Activated naive CD8-positive, alpha-beta T cell treated with anti-CD3 and anti-CD28 coated beads, Interleukin-2, amount 50 U/mL, for 24 hours (primary cell): ENCODE data around the gene CCBE1.
"Not testable (repeated sequence)": the region's sequence is repeated elsewhere in the genome, so short reads cannot be mapped to it uniquely, and the experiment has no call there.

ENCODE experiments used
- ATAC-seq: fragments of 150-1000 bp; cut with Tn5 transposase; one replicate; pipeline ENCODE4 v1.10.0; 2021
- DNase-seq: peaks from one replicate; pipeline ENCODE4 v3.0.0; 2021
- H3K27ac Mint-ChIP-seq: one replicate; pipeline ENCODE4 v1.8.0; 2021; ENCODE audit warnings: mild to moderate bottlenecking, mixed read lengths
- H3K27me3 Mint-ChIP-seq: one replicate; pipeline ENCODE4 v1.8.0; 2021; ENCODE audit warnings: mixed read lengths
- H3K36me3 Mint-ChIP-seq: one replicate; pipeline ENCODE4 v1.8.0; 2021; ENCODE audit warnings: low read depth, mixed read lengths
- H3K4me1 Mint-ChIP-seq: one replicate; pipeline ENCODE4 v1.8.0; 2021; ENCODE audit warnings: mixed read lengths
- H3K4me3 Mint-ChIP-seq: one replicate; pipeline ENCODE4 v1.8.0; 2021; ENCODE audit warnings: mild to moderate bottlenecking, moderate library complexity, mixed read lengths
- H3K9me3 Mint-ChIP-seq: one replicate; pipeline ENCODE4 v1.8.0; 2021; ENCODE audit warnings: mixed read lengths

The CCBE1 gene

DNA sequence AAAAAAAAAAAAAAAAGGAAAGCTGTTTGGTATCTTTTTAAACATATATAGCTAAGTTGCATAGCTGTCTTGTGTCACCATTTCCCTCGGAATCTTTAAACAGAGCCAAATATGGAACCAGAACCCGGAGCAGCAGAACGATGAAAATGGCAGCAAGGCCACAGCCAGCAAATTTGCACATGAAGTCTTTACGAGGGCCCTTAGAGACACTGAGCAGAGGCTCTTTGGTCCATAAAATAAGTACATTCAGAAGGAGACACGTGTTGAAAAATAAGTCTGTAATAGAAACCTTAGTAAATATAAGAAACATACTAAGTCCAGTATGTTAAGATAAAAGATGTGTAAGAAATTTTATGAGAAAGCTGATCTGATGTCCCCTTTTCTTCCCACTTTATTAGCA is 16.2 kb downstream of the CCBE1 start:
- no peaks in the 10 kb centered on the region for H3K36me3 Mint-ChIP-seq
- DNase-seq (no peak), ATAC-seq (no peak)
- peaks cover 2% of the 10 kb centered on the region for H3K27me3 Mint-ChIP-seq
- no peak overlapping the region for H3K4me3 Mint-ChIP-seq
- H3K9me3 Mint-ChIP-seq: no peaks in the 10 kb centered on the region
- H3K27ac Mint-ChIP-seq: no peak overlapping the region
- H3K4me1 Mint-ChIP-seq: no peaks in the 10 kb centered on the region

- Mint-ChIP-seq H3K36me3 (no peaks in the 10 kb centered on the region), H3K27ac (no peak overlapping the region), H3K27me3 (peaks cover 2% of the 10 kb centered on the region), H3K4me3 (no peak overlapping the region), H3K9me3 (no peaks in the 10 kb centered on the region), H3K4me1 (no peaks in the 10 kb centered on the region)
- no peak for DNase-seq
- ATAC-seq: no peak
Measured at GRCh38 chr18:59675346-59675745, 21.9 kb downstream of the CCBE1 start.

DNA sequence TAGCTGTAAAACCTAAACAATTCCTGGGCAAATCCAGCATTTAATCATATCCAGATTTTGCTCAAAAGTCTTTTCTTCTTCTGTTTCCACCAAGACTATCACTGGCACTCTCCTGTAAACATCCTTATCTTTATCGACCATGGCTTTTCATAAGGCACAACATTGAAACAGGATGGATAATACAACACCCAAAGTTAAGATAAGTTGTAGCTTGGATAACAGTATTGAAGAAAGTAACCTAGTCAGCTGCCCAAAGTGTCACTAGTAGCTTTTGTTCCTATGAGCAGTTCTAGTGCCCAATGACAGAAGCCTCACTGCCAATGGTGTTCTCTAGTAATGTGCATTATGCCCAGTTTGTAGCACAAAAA is 22.3 kb downstream of the CCBE1 start:
- no peak overlapping the region for H3K27ac Mint-ChIP-seq
- H3K36me3 Mint-ChIP-seq: no peaks in the 10 kb centered on the region
- peaks cover 2% of the 10 kb centered on the region for H3K27me3 Mint-ChIP-seq
- no peaks in the 10 kb centered on the region for H3K9me3 Mint-ChIP-seq
- no peak for ATAC-seq
- no peaks in the 10 kb centered on the region for H3K4me1 Mint-ChIP-seq
- H3K4me3 Mint-ChIP-seq: no peak overlapping the region
- no peak for DNase-seq

- DNase-seq (no peak), ATAC-seq (no peak)
- peaks cover 2% of the 10 kb centered on the region for H3K27me3 Mint-ChIP-seq
- no peaks in the 10 kb centered on the region for H3K4me1 Mint-ChIP-seq
- H3K9me3 Mint-ChIP-seq: no peaks in the 10 kb centered on the region
- H3K4me3 Mint-ChIP-seq: no peak overlapping the region
- no peaks in the 10 kb centered on the region for H3K36me3 Mint-ChIP-seq
- H3K27ac Mint-ChIP-seq: no peak overlapping the region
Measured at GRCh38 chr18:59674186-59674902, 22.9 kb downstream of the CCBE1 start.

- H3K36me3 Mint-ChIP-seq: no peaks in the 10 kb centered on the region
- H3K9me3 Mint-ChIP-seq: no peaks in the 10 kb centered on the region
- H3K4me1 Mint-ChIP-seq: no peaks in the 10 kb centered on the region
- H3K27ac Mint-ChIP-seq: no peak overlapping the region
- peaks cover 2% of the 10 kb centered on the region for H3K27me3 Mint-ChIP-seq
- no peak overlapping the region for H3K4me3 Mint-ChIP-seq
- DNase-seq (no peak), ATAC-seq (no peak)
Measured at GRCh38 chr18:59672235-59672711, 24.9 kb downstream of the CCBE1 start.

DNA sequence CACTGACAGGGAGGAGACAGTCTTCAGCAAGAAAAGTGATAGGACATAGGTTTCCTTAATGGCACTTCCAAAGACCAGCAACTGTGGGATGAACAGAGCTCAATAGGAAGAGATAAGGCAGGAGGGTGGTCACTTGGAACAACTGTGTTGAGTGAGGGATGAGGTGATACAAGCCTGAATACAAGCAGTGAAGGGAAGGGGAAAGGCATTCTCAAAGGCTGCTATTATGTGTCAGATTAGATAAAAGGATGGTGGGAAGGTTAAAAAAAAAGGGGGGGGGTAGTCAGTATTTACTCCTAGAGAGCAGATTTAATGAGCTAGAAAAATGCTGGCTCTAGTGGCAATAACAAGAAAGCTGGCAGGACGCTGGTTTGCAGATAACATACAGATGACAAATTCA is 25.7 kb downstream of the CCBE1 start:
- H3K27ac Mint-ChIP-seq: no peak overlapping the region
- H3K9me3 Mint-ChIP-seq: no peaks in the 10 kb centered on the region
- DNase-seq (no peak), ATAC-seq (no peak)
- H3K36me3 Mint-ChIP-seq: no peaks in the 10 kb centered on the region
- peaks cover 2% of the 10 kb centered on the region for H3K27me3 Mint-ChIP-seq
- no peak overlapping the region for H3K4me3 Mint-ChIP-seq
- no peaks in the 10 kb centered on the region for H3K4me1 Mint-ChIP-seq

DNA sequence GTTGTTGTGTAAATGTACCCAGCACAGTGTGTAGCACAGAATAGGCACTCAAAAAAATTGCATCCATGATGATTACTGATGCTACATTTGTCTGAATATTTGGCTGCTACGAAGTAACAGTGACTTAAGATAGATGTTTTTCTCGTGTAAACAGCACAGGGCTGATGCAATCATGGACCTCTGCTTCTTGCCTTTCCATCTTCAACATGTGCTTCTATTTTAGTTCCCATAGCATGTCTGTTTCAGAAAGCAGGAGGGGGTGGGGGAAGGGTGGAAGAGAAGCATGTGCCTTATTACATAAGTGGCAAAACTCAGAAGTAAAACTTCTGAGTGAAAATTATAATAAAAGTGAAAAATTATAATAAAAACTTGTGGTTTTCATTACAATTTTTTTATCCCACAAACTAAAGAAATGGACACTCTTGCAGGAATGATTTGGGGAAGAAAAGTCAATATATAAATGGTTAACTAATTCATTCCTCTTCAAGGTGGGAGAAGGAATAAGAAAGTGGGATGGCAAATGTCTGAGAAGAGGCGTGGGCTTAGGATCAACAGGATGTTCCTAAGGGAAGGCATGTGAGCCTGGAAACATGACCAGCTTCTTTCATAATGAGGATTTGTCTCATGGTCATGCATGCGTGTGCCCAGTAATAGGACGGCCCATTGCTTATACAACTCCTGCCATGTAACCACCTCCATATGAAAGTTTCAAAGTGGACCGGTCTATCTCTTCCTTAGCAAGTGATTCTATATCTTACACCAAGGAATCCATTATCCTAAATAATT is 27.2 kb downstream of the CCBE1 start:
- Mint-ChIP-seq H3K36me3 (no peaks in the 10 kb centered on the region), H3K27ac (no peak overlapping the region), H3K9me3 (no peaks in the 10 kb centered on the region), H3K27me3 (peaks cover 2% of the 10 kb centered on the region), H3K4me1 (no peaks in the 10 kb centered on the region), H3K4me3 (no peak overlapping the region)
- ATAC-seq (no peak), DNase-seq (no peak)

GRCh38 chr18:59667488-59667887 is 29.7 kb downstream of the CCBE1 start:
- Mint-ChIP-seq H3K4me1 (no peaks in the 10 kb centered on the region), H3K27ac (no peak overlapping the region), H3K9me3 (no peaks in the 10 kb centered on the region), H3K36me3 (no peaks in the 10 kb centered on the region), H3K4me3 (no peak overlapping the region), H3K27me3 (no peaks in the 10 kb centered on the region)
- DNase-seq (no peak), ATAC-seq (no peak)

DNA sequence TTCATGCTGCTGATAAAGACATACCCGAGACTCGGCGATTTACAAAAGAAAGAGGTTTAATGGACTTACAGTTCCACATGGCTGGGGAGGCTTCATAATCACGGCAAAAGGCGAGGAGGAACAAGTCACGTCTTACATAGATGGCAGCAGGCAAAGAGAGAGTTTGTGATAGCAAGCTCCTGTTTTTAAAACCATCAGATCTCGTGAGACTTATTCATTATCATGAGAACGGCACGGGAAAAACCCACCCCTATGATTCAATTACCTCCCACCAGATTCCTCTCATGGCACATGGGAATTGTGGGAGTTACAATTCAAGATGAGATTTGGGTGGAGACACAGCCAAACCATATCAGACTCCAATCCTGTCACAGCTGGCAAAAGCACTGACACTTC is 31.2 kb downstream of the CCBE1 start:
- not testable (repeated sequence) for H3K4me1 Mint-ChIP-seq, H3K9me3 Mint-ChIP-seq, H3K27me3 Mint-ChIP-seq, H3K27ac Mint-ChIP-seq, DNase-seq, ATAC-seq, H3K36me3 Mint-ChIP-seq, H3K4me3 Mint-ChIP-seq

DNA sequence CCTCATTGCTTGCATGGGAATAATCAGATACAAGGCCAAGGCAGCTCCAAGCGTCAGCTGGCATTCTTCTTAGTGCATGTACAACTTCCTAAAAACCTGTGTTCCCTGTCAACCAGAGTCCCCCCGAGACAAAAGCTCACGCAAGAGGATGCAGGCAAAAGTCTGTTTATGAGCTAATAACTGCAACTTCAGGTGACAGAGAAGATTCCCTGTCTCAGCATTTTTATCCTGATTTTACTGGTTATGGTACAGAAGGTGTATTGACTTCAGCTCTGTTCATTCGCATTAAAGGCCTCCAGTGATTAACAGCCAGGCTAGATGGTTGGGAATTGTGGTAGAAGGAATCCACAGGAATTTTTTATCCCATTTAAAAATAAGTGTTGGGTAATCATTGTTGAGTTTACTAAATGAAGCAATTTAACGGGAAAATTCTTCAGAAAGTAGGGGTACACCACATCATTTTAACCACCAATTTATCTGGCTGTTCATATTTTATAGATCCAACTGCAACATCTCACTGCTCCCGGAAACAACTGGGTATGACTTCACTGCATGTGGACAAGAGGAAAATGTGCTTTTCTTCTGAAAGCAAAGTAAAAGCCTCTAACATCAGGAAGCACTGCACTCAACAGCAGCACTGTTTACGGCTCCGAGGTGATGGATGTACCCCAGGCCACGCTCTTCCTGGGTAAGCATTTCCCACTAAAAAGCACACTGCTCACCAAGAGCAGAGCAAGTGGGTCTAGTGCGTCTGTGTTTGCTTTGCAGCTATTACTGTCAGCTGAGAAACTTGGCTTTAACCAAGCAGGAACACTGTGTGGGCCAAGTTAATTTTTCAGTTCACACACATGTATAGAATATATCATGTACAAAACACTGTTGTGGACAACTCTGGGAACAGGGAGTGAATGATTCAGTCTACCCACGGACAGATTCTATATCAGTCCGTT is 31.9 kb downstream of the CCBE1 start:
- Mint-ChIP-seq H3K27ac (no peak overlapping the region), H3K27me3 (no peaks in the 10 kb centered on the region), H3K36me3 (no peaks in the 10 kb centered on the region), H3K4me3 (no peak overlapping the region), H3K4me1 (no peaks in the 10 kb centered on the region), H3K9me3 (no peaks in the 10 kb centered on the region)
- no peak for ATAC-seq
- no peak for DNase-seq

- Mint-ChIP-seq H3K9me3 (no peaks in the 10 kb centered on the region), H3K27me3 (peaks cover under 1% of the 10 kb centered on the region), H3K4me3 (no peak overlapping the region), H3K27ac (no peak overlapping the region), H3K4me1 (no peaks in the 10 kb centered on the region), H3K36me3 (no peaks in the 10 kb centered on the region)
- ATAC-seq: no peak
- no peak for DNase-seq
Measured at GRCh38 chr18:59664329-59664728, 32.9 kb downstream of the CCBE1 start.

DNA sequence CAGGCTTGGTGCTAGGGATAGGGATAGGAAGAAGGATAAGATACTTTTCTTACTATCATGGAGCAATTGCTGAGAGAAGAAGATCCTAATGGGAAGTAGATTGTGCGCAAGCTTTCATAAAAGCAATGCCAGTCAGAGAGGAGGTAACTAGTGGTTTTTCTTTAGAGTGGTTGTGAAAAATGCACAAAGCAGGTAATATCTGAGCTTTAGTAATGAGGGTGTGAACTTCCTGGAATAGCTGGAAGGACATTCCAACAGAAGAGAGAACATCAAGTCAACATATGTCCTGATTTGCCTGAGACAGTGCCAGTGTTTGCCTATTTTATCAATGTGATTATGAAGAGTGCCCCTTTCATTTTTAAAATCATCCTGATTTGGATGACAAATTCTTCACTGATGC is 34.1 kb downstream of the CCBE1 start:
- H3K27ac Mint-ChIP-seq: no peak overlapping the region
- no peaks in the 10 kb centered on the region for H3K4me1 Mint-ChIP-seq
- peaks cover 5% of the 10 kb centered on the region for H3K27me3 Mint-ChIP-seq
- no peak overlapping the region for H3K4me3 Mint-ChIP-seq
- H3K9me3 Mint-ChIP-seq: no peaks in the 10 kb centered on the region
- no peak for ATAC-seq
- no peak for DNase-seq
- H3K36me3 Mint-ChIP-seq: no peaks in the 10 kb centered on the region

DNA sequence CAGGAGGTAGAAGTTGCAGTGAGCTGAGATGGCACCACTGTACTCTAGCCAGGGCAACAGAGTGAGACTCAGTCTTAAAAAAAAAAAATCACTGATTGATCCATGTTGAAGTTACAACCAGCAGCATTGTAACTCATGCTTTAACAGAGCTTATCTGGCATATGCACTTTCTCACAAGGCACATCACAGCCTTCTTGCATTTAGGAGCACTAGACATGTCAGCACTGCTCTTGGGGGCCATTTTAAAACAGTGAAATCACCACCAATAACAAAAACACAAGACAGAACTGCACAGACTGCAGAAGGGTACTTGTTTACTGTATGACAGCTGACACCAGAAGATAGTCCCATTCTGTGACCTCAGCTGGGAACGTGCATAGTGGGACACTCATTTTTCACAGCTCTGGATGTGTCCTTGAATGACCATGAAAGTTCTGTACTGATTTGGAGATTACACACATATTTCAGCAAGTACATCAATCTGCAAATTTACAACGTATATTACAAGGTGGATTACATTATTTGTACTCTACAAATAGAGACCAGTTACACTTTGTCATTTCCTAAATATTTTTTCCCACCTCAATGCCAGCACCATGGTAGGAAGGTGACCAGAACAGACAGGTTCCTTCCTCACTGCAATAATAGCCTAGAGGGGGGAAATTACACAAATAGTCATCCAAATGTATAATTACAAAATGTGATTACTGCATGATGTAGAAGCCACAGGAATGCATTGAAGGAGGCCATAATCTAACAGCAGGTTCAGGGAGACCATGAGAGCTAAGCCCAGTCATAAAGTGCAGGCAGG is 35.1 kb downstream of the CCBE1 start:
- ATAC-seq: no peak
- DNase-seq: no peak
- Mint-ChIP-seq H3K36me3 (no peaks in the 10 kb centered on the region), H3K27me3 (peaks cover 5% of the 10 kb centered on the region), H3K9me3 (no peaks in the 10 kb centered on the region), H3K4me3 (no peak overlapping the region), H3K27ac (no peak overlapping the region), H3K4me1 (no peaks in the 10 kb centered on the region)
